HG02610 (cell line): ENCODE results near the gene IGLL5.

Source experiments
- ATAC-seq: cut with Tn5 transposase; IDR thresholded peaks from one replicate; pipeline ENCODE4 v1.9.1; 2021; ENCODE audit warnings: mild to moderate bottlenecking, moderate library complexity; ENCODE audit not compliant: unreplicated experiment

Gene IGLL5

DNA sequence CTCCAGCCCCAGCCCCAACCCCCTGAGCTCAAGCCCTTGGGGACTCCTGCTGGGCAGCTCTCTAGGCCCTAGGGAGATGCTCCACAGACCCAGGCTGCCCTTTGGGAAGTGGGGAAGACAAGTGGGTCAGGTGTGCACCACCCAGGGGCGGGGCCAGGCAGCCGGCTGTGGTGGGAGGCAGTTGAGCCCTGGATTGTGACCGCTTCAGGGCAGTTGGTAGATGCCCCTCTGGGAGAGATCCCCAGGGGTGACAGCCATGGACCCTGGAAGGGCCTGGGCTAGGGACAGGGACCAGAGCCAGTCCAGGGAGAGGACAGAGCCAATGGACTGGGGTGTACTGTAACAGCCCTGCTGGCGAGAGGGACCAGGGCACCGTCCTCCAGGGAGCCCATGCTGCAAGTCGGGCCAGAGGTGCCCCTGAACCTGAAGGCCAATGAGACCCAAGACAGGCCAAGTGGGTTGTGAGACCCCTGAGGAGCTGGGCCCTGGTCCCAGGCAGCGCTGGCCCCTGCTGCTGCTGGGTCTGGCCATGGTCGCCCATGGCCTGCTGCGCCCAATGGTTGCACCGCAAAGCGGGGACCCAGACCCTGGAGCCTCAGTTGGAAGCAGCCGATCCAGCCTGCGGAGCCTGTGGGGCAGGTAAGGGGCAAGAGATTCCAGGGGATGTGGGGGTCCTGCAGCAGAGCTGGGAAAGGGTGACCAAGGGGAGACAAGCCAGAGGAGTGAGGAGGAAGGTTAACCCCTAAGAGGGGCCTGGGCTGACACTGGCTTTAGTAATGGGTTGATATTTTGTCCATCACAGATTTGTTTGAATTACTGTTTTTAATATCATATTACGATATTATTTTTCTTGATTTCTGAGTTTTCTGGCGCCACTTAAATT, at the start of gene IGLL5:
TSS of gene IGLL5 (plus strand) at position 196 of the 883 bp plus-strand sequence. CDS start at position 434, 238 bp downstream.
- ATAC-seq = no peak

DNA sequence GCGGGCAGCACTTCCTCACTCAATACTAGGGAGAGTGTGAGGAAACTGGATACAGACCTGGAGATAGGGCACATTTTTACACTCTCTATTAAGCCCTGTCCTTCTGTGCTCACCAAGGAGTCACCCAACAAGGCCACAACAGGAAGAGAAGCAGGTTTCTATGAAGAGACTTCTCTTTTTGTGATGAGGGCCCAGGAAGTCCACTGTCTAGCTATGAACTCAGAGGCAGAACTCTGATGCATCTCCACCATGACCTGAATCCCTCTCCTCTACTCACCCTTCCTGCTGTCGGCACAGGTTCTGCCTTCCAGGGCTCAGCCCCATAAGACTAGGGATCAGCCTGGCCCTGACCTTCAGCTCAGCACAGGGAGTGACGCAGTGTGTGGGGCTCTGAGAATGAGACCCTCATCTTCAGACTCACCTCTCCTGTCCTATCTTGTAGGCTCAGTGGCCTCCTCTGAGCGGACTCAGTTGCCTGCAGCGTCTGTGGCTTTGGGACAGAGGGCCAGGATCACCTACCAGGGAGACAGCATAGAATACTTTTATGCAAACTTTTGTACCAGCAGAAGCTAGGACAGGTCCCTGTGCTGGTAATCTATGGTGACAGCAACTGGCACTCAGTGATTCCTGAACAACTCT, 49.3 kb upstream of the IGLL5 start:
- ATAC-seq = no peak

GRCh38 chr22:22839570-22840314, 47.9 kb upstream of the IGLL5 start:
- ATAC-seq = no peak

- no peak for ATAC-seq
These were observed 46.8 kb upstream of the IGLL5 start for GRCh38 chr22:22840780-22841179.

DNA sequence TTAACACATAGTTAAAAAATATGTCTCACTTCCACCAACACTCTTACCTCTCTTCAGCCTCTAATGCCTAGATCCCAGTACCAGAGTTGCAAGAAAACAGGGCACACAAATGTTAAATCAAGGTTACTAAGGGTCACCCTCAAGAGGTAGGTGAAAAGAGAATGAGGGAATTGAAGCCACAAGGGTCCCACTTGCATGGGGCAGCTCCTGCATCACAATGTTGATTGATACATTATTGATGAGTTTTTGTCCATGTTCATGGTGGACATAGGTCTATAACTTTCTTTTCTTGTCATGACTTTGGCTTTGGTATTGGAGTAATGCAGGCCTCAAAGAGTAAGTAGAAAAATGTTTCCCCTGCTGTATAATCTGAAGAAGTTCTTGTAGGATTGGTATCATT, 46.0 kb upstream of the IGLL5 start:
- no peak for ATAC-seq

DNA sequence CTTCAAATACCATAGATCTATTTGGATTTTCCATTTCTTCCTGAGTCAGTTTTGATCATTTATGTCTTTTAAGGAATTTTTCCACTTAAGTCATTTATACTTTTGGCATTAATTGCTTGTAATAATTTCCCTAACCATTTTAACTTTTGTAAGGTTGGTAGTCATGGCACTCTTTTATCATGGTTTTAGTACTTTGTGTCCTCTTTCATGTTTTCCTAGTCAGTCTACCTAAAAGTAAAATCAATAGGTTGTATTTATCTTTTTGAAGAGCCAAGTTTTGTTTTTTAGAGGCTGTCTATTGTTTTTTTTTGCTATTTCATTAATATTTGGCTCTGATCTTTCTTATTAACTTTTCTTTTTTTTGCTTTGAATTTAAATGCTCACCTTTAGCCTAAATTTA, 45.5 kb upstream of the IGLL5 start:
- ATAC-seq = no peak

- ATAC-seq = no peak
These were observed 43.8 kb upstream of the IGLL5 start for GRCh38 chr22:22843848-22844247.

- ATAC-seq = no peak
These were observed 40.4 kb upstream of the IGLL5 start for GRCh38 chr22:22847241-22847640.

- no peak for ATAC-seq
These were observed 39.2 kb upstream of the IGLL5 start for GRCh38 chr22:22848364-22848866.

DNA sequence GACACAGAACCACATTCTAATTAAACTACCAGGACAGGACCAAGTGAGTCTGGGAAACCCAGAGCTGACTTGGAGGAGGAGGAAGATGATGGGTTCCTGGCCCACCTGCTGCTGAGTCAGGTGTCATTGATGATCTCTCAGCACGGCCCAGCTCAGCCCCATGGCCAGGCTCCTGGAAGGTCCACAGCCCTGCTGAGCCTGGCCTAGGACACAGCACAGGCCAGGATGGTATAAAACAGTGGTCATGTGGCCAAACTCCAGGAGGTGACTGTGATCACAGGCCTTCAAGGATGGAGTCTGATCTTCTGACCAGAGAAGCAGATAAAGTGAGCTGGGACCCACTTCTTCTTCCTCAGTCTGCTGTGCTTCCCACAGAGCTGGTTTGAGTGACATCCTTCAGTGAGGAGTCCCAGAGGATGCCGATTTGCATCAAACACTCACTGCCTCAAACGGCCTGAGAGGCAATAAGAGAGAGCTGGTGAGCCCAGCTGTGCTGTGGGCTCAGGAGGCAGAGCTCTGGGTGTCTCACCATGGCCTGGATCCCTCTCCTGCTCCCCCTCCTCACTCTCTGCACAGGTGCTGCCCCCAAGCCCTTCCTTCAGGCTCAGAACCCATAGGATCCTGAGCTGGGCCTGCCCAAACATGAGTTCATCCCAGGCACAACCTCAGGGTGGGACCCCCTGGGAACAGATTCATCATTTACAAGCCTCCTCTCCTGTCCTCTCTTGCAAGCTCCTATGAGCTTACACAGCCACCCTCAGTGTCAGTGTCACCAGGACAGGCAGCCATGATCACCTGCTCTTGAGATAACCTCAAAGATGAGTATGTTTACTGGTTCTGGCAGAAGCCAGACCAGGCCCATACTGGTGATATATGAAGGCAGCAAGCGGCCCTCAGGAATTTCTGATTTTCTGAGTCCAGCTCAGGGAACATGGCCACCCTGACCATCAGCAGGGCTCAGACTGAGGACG, 37.7 kb upstream of the IGLL5 start:
- no peak for ATAC-seq

DNA sequence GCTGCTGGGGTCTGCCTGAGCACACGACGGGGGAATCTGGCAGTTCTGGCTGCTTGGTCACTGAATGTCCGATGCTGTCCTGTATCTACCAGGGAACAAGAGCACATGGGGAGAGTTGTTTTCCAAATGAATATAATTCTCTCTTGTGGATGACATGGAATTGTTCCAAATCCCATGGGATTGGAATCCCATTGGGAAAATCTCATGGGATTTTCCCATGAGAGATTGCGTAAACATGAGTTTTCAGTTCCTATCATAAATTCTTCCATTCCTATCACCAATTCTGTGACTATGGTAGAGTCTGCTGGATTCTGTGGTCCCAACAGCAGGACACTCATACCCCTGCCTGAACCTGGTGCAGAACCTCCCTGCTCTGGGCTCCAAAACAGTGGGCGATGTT, 35.6 kb upstream of the IGLL5 start:
- no peak for ATAC-seq

- ATAC-seq = no peak
These were observed 33.9 kb upstream of the IGLL5 start for GRCh38 chr22:22853713-22854112.

GRCh38 chr22:22854466-22854865, 33.1 kb upstream of the IGLL5 start:
- ATAC-seq = no peak

DNA sequence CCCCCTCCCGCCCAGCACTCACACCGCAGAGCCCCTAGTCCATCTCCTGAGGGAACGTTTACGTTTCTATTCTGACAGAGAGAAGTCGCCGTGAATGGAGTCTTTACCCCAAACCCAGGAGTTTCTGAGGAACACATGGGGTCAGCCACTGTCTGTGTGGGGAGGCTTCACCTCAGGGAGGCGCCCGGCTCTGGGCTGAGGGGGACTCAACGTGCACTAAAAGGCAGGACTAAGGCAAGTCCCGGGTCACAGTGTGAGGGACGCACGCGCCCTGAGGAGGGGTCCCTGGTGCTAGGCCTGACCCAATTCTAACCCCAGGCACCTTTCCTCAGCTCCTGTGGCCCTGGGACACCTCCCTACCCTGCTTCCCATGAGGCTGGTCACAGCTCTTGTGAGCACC, 32.5 kb upstream of the IGLL5 start:
- ATAC-seq = no peak

DNA sequence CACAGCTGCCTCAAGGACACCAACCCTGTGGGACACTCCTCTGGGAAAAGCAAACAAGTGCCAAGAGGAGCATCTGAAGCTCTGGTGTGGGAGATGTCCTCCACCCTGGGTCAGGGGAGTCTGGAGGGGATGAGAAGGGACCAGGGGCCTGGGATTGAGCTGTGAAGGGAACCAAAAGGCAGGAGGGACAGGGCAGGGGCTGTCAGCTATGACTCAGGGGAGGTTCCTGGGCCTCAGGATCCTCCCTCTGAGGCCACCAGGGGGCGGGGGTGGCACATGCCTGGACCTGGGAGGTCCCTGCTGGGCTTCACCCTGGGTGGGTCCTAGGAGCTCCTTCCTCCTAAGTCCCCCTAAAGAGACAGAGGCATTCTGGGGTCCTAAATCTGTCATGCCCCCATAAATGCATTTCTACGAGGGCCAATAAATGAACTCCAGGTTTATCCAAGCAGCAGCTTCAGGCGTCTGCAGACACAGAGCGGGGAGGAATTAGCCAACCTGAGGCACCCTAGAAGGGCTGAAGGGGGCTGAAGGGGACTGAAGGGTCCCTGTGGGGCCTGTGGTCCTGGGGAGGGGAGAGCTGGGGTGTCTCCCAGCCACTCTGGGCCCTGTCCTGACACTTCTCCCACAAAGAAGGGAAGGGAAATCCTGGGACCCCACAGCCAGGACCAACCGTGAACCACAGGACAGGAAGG, 31.9 kb upstream of the IGLL5 start:
- ATAC-seq = no peak

DNA sequence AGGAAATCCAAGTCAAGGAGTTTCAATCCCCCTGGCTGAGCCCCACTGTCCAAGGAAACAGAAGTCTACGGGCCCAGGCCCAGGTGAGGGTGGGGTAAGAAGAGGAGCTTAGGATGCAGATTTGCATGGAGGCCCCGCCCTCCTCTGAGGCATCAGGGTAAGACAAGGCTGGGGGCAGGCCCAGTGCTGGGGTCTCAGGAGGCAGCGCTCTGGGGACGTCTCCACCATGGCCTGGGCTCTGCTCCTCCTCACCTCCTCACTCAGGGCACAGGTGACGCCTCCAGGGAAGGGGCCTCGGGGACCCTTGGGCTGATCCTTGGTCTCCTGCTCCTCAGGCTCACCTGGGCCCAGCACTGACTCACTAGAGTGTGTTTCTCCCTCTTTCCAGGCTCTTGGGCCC, 31.3 kb upstream of the IGLL5 start:
- ATAC-seq = no peak

DNA sequence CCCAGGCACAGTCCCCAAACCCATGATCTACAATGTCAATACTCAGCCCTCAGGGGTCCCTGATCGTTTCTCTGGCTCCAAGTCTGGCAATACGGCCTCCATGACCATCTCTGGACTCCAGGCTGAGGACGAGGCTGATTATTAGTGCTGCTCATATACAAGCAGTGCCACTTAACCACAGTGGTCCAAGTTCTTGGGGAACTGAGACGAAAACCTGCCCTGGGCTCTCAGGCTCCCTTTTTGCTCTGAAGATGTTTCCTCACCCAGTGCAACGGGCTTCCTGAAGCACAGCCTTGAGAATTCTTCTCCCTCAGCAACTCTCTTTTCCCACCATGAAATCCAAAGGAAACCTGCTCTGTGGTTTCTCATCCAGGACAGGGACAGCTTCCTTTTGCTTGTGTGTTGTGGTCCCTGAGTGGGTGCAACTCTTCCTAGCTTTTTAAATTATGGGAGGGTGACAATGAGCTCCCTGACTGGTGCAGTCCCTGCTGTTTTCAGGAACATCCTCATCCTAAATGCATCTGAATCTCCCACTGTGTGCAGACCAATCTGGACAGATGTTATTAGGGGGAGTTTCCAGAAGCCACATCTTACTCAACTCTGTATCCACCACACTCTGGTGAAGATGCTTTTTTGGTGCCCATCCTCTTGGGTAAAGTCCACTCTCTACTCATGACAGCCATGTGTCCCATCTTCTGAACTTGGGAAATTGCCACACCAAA, 30.6 kb upstream of the IGLL5 start:
- ATAC-seq = no peak

GRCh38 chr22:22857607-22858558, 29.7 kb upstream of the IGLL5 start:
- ATAC-seq = no peak
